IPS-15b (cell line): Measurements from ENCODE around the gene DCAF4.
A peak's percentile ranks its signal among the peaks of the same experiment; 100 is the strongest.

ENCODE experiments used
- H3K27me3 ChIP-seq: one replicate; pipeline ENCODE4 v1.6.1; 2013; ENCODE audit warnings: low read length; ENCODE audit not compliant: control insufficient read depth, insufficient read depth
- H3K36me3 ChIP-seq: one replicate; pipeline ENCODE4 v1.6.1; 2013; ENCODE audit warnings: low read length; ENCODE audit not compliant: control insufficient read depth, insufficient read depth
- H3K4me1 ChIP-seq: one replicate; pipeline ENCODE4 v1.6.1; 2013; ENCODE audit warnings: mild to moderate bottlenecking, low read length; ENCODE audit not compliant: control insufficient read depth, insufficient read depth
- H3K4me3 ChIP-seq: one replicate; pipeline ENCODE4 v1.5.1; 2013; ENCODE audit warnings: low read depth, low read length
- H3K9ac ChIP-seq: one replicate; pipeline ENCODE4 v1.6.1; 2013; ENCODE audit warnings: low read depth, mild to moderate bottlenecking, low read length
- H3K9me3 ChIP-seq: one replicate; pipeline ENCODE4 v1.6.1; 2013; ENCODE audit warnings: mild to moderate bottlenecking, low read length; ENCODE audit not compliant: control insufficient read depth, insufficient read depth

DCAF4 gene, protein sequence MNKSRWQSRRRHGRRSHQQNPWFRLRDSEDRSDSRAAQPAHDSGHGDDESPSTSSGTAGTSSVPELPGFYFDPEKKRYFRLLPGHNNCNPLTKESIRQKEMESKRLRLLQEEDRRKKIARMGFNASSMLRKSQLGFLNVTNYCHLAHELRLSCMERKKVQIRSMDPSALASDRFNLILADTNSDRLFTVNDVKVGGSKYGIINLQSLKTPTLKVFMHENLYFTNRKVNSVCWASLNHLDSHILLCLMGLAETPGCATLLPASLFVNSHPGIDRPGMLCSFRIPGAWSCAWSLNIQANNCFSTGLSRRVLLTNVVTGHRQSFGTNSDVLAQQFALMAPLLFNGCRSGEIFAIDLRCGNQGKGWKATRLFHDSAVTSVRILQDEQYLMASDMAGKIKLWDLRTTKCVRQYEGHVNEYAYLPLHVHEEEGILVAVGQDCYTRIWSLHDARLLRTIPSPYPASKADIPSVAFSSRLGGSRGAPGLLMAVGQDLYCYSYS

DNA sequence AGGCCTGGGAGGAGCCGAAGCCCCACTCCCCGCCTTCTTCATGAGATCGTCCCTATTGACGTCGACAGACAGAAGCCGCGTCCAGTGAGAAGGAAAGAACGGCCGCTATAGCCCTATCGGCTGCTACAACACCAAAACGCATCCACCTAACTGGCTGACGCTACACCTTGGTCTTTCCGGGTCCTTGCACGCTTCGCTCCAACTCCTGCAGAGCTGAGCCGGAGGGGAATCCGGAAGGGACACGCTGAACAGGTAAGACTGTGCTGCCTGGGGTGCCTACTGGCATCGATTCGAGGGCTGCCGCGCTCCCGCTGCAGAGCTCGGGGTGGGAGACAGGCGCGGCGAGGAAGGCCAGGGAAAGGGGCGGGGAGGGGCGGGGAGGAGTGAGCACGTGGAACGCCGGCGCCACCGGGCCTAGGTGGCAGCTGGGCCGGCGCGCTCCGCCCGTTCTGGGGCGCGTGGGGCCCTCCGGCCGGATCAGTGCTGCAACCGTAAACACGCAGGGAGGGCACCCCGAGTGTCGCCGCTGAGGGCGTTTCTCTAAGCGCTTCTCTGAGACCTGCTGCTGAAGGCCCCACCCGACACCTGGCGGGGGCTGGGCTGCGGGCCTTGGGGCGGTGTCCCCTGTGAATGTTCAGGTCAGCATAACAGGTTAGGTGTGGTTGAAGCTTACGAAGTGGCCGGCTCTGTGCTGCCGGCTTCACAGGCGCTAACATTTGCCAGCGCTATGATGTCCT is at the start of gene DCAF4:
DCAF4 (plus strand) TSS at position 173 of the 737 bp plus-strand sequence. CDS start 11,515 bp downstream, outside the sequence.
- H3K4me3 ChIP-seq: peak within 1 kb of the TSS; percentile 92

GRCh38 chr14:72876710-72877063 is 49.6 kb upstream of the DCAF4 start:
- peaks cover 3% of the 10 kb centered on the region for H3K9me3 ChIP-seq
- no peaks in the 10 kb centered on the region for H3K36me3 ChIP-seq
- peaks cover 9% of the 10 kb centered on the region for H3K27me3 ChIP-seq
- no peak overlapping the region for H3K4me3 ChIP-seq
- peaks cover 7% of the 10 kb centered on the region for H3K4me1 ChIP-seq
- H3K9ac ChIP-seq: no peak overlapping the region

More for the DNA sequence above, at the start of gene DCAF4:
- H3K9ac ChIP-seq: peak within 1 kb of the TSS; percentile 61
- H3K27me3 ChIP-seq: peaks cover 8% of the 10 kb centered on the region
- H3K9me3 ChIP-seq: no peaks in the 10 kb centered on the region
- H3K4me1 ChIP-seq: peaks cover 11% of the 10 kb centered on the region
- H3K36me3 ChIP-seq: no peaks in the 10 kb centered on the region

- H3K9me3 ChIP-seq: no peaks in the 10 kb centered on the region
- peaks cover 9% of the 10 kb centered on the region for H3K27me3 ChIP-seq
- no peak overlapping the region for H3K4me3 ChIP-seq
- no peaks in the 10 kb centered on the region for H3K36me3 ChIP-seq
- H3K9ac ChIP-seq: no peak overlapping the region
- peaks cover 7% of the 10 kb centered on the region for H3K4me1 ChIP-seq
Measured at GRCh38 chr14:72878746-72879145, 47.5 kb upstream of the DCAF4 start.

DNA sequence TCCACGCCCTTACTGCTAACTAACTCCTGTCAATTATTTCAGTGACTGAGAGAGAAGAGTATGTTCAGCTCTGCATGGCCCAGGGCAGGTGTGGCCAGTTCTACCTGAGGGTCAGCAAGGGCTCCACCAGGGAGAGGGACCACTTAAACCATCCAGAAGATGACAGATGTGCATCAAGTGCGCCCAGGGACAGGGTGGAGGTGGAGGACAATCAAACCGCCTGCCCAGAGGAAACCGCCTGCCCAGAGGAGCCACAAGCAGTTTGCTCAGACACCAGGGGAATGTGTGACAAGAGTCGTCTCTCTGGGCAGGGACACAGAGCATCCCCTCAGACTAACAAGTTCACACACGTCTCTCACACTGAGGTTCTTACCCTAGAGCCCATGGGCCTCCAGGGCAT is 46.8 kb upstream of the DCAF4 start:
- peaks cover 7% of the 10 kb centered on the region for H3K4me1 ChIP-seq
- peaks cover 9% of the 10 kb centered on the region for H3K27me3 ChIP-seq
- H3K9me3 ChIP-seq: no peaks in the 10 kb centered on the region
- H3K4me3 ChIP-seq: no peak overlapping the region
- no peak overlapping the region for H3K9ac ChIP-seq
- H3K36me3 ChIP-seq: no peaks in the 10 kb centered on the region

DNA sequence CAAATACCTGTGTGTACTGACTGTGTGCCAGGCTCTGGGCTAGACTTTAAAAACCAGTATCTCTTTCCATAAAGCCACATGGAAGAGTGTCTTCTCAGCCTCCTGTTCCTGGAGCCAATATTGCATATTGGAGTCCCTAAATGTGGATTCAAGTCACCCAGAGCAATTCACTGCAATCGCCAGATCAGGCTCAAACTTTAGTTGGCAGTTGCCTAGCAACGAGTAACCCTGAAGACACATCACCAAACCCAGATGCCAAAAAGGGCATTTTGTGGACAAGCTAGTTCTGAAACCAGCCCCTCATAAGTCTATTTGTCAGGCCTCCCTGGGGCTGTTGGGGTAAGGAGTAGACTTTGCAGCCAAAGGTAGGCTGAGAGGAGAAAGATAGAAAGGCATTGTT is 46.1 kb upstream of the DCAF4 start:
- Histone ChIP-seq H3K4me1 (peaks cover 7% of the 10 kb centered on the region), H3K9ac (no peak overlapping the region), H3K9me3 (no peaks in the 10 kb centered on the region), H3K36me3 (no peaks in the 10 kb centered on the region), H3K4me3 (no peak overlapping the region), H3K27me3 (peaks cover 9% of the 10 kb centered on the region)

GRCh38 chr14:72880820-72881219 is 45.4 kb upstream of the DCAF4 start:
- Histone ChIP-seq H3K4me1 (peaks cover 7% of the 10 kb centered on the region), H3K9ac (no peak overlapping the region), H3K36me3 (no peaks in the 10 kb centered on the region), H3K27me3 (peaks cover 9% of the 10 kb centered on the region), H3K4me3 (no peak overlapping the region), H3K9me3 (no peaks in the 10 kb centered on the region)

DNA sequence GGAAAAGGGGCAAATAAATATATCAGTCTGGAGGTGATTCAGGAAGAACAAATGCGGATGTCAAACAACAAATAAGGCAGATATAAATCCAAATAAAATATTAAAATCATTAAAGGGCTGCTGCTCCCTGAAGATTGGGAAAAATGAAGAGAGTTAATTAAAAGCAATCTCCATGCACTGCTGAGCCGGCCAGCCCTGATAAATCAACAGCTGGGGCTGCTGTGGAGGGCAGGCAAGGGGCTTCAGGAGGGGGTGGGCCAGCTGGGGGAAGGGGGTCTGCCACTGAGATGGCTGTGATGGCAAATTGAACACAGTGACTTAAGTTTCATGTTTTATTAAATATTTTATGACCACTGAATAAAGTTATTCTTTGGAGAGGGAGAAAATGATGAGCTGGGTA is 44.7 kb upstream of the DCAF4 start:
- peaks cover 4% of the 10 kb centered on the region for H3K4me1 ChIP-seq
- H3K4me3 ChIP-seq: no peak overlapping the region
- H3K36me3 ChIP-seq: no peaks in the 10 kb centered on the region

GRCh38 chr14:72882047-72882446 is 44.2 kb upstream of the DCAF4 start:
- Histone ChIP-seq H3K27me3 (peaks cover 9% of the 10 kb centered on the region), H3K9ac (no peak overlapping the region), H3K36me3 (no peaks in the 10 kb centered on the region), H3K4me3 (no peak overlapping the region), H3K9me3 (no peaks in the 10 kb centered on the region), H3K4me1 (no peaks in the 10 kb centered on the region)

More for the DNA sequence above, 44.7 kb upstream of the DCAF4 start:
- no peak overlapping the region for H3K9ac ChIP-seq
- H3K9me3 ChIP-seq: no peaks in the 10 kb centered on the region
- H3K27me3 ChIP-seq: peaks cover 9% of the 10 kb centered on the region

DNA sequence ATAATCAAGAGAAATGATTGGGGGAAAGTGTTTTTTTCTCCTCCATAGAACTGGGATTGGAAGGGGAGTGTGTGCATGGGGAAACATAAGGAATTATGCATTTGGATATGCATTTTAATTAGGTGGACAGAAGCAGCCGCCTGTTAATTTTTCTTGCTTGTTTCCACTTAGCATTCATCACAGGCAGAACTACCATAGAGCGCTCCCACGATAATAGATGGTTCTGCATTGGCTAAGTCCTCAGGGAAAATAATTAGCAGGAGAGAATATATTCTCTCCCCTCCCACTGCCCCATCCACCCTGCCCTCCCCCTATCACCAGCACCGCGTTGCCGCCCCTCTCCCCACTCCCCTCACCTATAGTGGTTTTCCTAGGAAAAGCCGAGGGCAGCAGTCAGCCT is 43.8 kb upstream of the DCAF4 start:
- Histone ChIP-seq H3K9me3 (no peaks in the 10 kb centered on the region), H3K27me3 (peaks cover 7% of the 10 kb centered on the region), H3K4me1 (peaks cover 3% of the 10 kb centered on the region), H3K36me3 (no peaks in the 10 kb centered on the region), H3K4me3 (no peak overlapping the region), H3K9ac (no peak overlapping the region)

- Histone ChIP-seq H3K9me3 (no peaks in the 10 kb centered on the region), H3K9ac (no peak overlapping the region), H3K27me3 (peaks cover 3% of the 10 kb centered on the region), H3K36me3 (no peaks in the 10 kb centered on the region), H3K4me3 (no peak overlapping the region), H3K4me1 (peaks cover 9% of the 10 kb centered on the region)
Measured at GRCh38 chr14:72883109-72883508, 43.2 kb upstream of the DCAF4 start.

- H3K4me1 ChIP-seq: peaks cover 17% of the 10 kb centered on the region
- no peaks in the 10 kb centered on the region for H3K36me3 ChIP-seq
- H3K9me3 ChIP-seq: no peaks in the 10 kb centered on the region
- no peak overlapping the region for H3K9ac ChIP-seq
- H3K27me3 ChIP-seq: peaks cover 8% of the 10 kb centered on the region
- H3K4me3 ChIP-seq: no peak overlapping the region
Measured at GRCh38 chr14:72883961-72884360, 42.3 kb upstream of the DCAF4 start.

DNA sequence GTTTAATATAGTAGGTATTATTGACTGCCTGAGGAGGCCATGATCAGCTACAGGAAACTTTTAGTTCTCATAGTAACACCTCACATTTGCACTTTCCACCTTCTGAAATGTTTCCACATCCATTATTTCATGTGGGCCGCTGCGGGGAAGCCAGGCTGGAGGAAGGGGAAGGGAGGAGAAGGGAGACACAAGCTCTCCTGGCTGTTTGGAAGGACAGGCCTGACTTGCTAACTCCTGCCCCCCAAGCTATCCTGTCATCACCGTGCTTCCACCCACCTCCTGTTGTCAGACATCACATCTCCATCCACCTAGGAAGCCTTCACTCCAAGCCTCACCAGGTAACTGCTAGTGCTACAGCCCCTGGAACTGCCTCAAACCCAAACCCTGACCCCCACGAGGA is 41.9 kb upstream of the DCAF4 start:
- Histone ChIP-seq H3K9ac (no peak overlapping the region), H3K27me3 (peaks cover 11% of the 10 kb centered on the region), H3K9me3 (no peaks in the 10 kb centered on the region), H3K36me3 (no peaks in the 10 kb centered on the region), H3K4me1 (peaks cover 17% of the 10 kb centered on the region), H3K4me3 (no peak overlapping the region)
